ENCODE measurements around the gene NRF1. TPM values are rescaled to one million over a fixed set of nuclear protein-coding genes. Genes with fewer than 3 reads are reported as not detected.

Gene NRF1
- total RNA-seq, 1 experiment from 2014 or later = 14.0 TPM

- intact Hi-C loops (cut with micrococcal nuclease; ENCODE audit: unreplicated experiment) = no loop called here
Measured at GRCh38 chr7:129781928-129782817, 170.7 kb downstream of the NRF1 start.

More at GRCh38 chr7:129781928-129782817, 170.7 kb downstream of the NRF1 start:
- ChIA-PET CTCF (no interaction called here), POLR2A (no interaction called here)
- no peak for ATAC-seq
- BruUV-seq (replicated peaks) = no TSS peak
- no peak overlapping the region for H3K4me3 ChIP-seq (ENCODE audit: low read depth in 2 of 2, low read length in 2 of 2)
- TF ChIP-seq TCF7L2 (IDR thresholded peaks at IDR 0.05; ENCODE audit: low read depth, low read length) = no peak
- TF ChIP-seq REST (IDR thresholded peaks at IDR 0.05; ENCODE audit: insufficient read depth in 1 of 2, low read depth in 2 of 2, low read length in 1 of 2) = no peak
- TF ChIP-seq POLR2AphosphoS5 (IDR thresholded peaks at IDR 0.05; ENCODE audit: low read depth, low read length) = no peak
- TF ChIP-seq SIN3A (IDR thresholded peaks at IDR 0.05; ENCODE audit: borderline replicate concordance, insufficient read depth, low read depth, low read length) = no peak
- TF ChIP-seq CTCF (IDR thresholded peaks at IDR 0.05) = no peak
- H3K27me3 ChIP-seq (ENCODE audit: control insufficient read depth, insufficient read depth, low read length) = no peaks in the 10 kb centered on the region
- DNase-seq (ENCODE audit: low read depth, low spot score) = no peak
- H3K36me3 ChIP-seq (ENCODE audit: control insufficient read depth, insufficient read depth, low read length) = no peaks in the 10 kb centered on the region
- no peaks in the 10 kb centered on the region for H3K9me3 ChIP-seq (ENCODE audit: control insufficient read depth, insufficient read depth, low read depth, low read length)
- in situ Hi-C loops (cut with HindIII; ENCODE audit: low pct_unique_long_range_greater_than_20kb, low sequenced_read_pairs) = no loop called here
- H3K27ac ChIP-seq (ENCODE audit: low read length) = no peak overlapping the region
- H3K4me1 ChIP-seq (ENCODE audit: control insufficient read depth, insufficient read depth, low read length) = peaks cover 9% of the 10 kb centered on the region; the same call in 1 of the 2 replicates
